Measurements from ENCODE around the gene HNRNPF.

- TF ChIP-seq CTCF (conservative IDR thresholded peaks at IDR 0.05 in 1 of 2, IDR thresholded peaks at IDR 0.05 in 1 of 2; ENCODE audit: extremely low read depth in 1 of 2, insufficient read depth in 1 of 2, low read depth in 1 of 2, low read length in 2 of 2) (no peak), EZH2 (IDR thresholded peaks at IDR 0.05; ENCODE audit: borderline replicate concordance, low read length) (no peak)
Measured at GRCh38 chr10:43453266-43453831, 44.4 kb upstream of the HNRNPF start.
